Measurements from ENCODE around the gene ITGA1.

Gene ITGA1

GRCh38 chr5:52801329-52801728 lies 13.6 kb downstream of the ITGA1 start:
- no peak for DNase-seq (ENCODE audit: extremely low read depth, insufficient read length)
- Histone ChIP-seq H3K36me3 (ENCODE audit: control insufficient read depth, insufficient read depth, low read length) (no peaks in the 10 kb centered on the region; the same call in 1 of the 2 replicates), H3K4me3 (replicated peaks; ENCODE audit: low read depth, low read length) (peak overlapping the region; percentile 79), H3K27me3 (replicated peaks; ENCODE audit: control insufficient read depth, insufficient read depth, low read length) (no peaks in the 10 kb centered on the region)
- no peak for TF ChIP-seq CTCF (IDR thresholded peaks at IDR 0.05; ENCODE audit: insufficient read depth, low read length, poor library complexity, severe bottlenecking)

- Histone ChIP-seq H3K36me3 (ENCODE audit: control insufficient read depth, insufficient read depth, low read length) (no peaks in the 10 kb centered on the region; the same call in 1 of the 2 replicates), H3K4me3 (replicated peaks; ENCODE audit: low read depth, low read length) (peak overlapping the region; percentile 14), H3K27me3 (replicated peaks; ENCODE audit: control insufficient read depth, insufficient read depth, low read length) (no peaks in the 10 kb centered on the region)
- DNase-seq (ENCODE audit: extremely low read depth, insufficient read length): no peak
- TF ChIP-seq CTCF (IDR thresholded peaks at IDR 0.05; ENCODE audit: insufficient read depth, low read length, poor library complexity, severe bottlenecking): no peak
These were observed 14.7 kb downstream of the ITGA1 start for GRCh38 chr5:52802272-52802973.

GRCh38 chr5:52802974-52803336 lies 15.2 kb downstream of the ITGA1 start:
- no peak for TF ChIP-seq CTCF (IDR thresholded peaks at IDR 0.05; ENCODE audit: insufficient read depth, low read length, poor library complexity, severe bottlenecking)
- Histone ChIP-seq H3K4me3 (replicated peaks; ENCODE audit: low read depth, low read length) (peak overlapping the region; percentile 14), H3K36me3 (ENCODE audit: control insufficient read depth, insufficient read depth, low read length) (no peaks in the 10 kb centered on the region; the same call in 1 of the 2 replicates), H3K27me3 (replicated peaks; ENCODE audit: control insufficient read depth, insufficient read depth, low read length) (no peaks in the 10 kb centered on the region)
- DNase-seq (ENCODE audit: extremely low read depth, insufficient read length): no peak

- H3K4me3 ChIP-seq (replicated peaks; ENCODE audit: low read depth, low read length): no peak overlapping the region
- H3K27me3 ChIP-seq (replicated peaks; ENCODE audit: control insufficient read depth, insufficient read depth, low read length): no peaks in the 10 kb centered on the region
- no peaks in the 10 kb centered on the region; the same call in 1 of the 2 replicates for H3K36me3 ChIP-seq (ENCODE audit: control insufficient read depth, insufficient read depth, low read length)
- DNase-seq (ENCODE audit: extremely low read depth, insufficient read length): no peak
- no peak for TF ChIP-seq CTCF (IDR thresholded peaks at IDR 0.05; ENCODE audit: insufficient read depth, low read length, poor library complexity, severe bottlenecking)
These were observed 16.7 kb downstream of the ITGA1 start for GRCh38 chr5:52804387-52804791.

- no peak for TF ChIP-seq CTCF (IDR thresholded peaks at IDR 0.05; ENCODE audit: insufficient read depth, low read length, poor library complexity, severe bottlenecking)
- no peaks in the 10 kb centered on the region; the same call in 1 of the 2 replicates for H3K36me3 ChIP-seq (ENCODE audit: control insufficient read depth, insufficient read depth, low read length)
- no peak overlapping the region for H3K4me3 ChIP-seq (replicated peaks; ENCODE audit: low read depth, low read length)
- DNase-seq (ENCODE audit: extremely low read depth, insufficient read length): no peak
- H3K27me3 ChIP-seq (replicated peaks; ENCODE audit: control insufficient read depth, insufficient read depth, low read length): no peaks in the 10 kb centered on the region
These were observed 17.3 kb downstream of the ITGA1 start for GRCh38 chr5:52804981-52805380.
